Measurements from ENCODE around the gene MAP4K4. TPM values are rescaled to one million over a fixed set of nuclear protein-coding genes. Genes with fewer than 3 reads are reported as not detected.

Gene MAP4K4
- total RNA-seq, 1 donor from 2014 or later, result 48.0 TPM

DNA sequence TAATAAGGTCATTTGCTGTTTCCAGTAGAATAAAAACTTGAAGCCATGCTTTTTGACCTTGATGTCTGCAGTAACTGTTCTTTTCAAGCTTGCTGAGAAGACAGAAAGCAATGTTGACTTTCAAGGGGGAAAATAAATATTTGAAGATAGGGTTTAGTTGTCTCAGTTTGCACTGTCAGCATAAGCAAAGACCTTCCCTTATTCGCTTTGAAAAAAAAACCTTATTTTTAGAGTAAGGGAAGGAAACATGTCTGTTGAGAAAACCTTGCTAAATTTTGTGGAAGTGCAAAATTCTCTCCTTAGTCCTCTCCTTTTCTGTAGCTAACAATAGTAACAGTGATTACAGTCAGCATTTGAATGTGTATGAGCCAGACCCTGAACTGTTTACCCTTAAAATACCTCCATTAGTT, 43.1 kb downstream of the MAP4K4 start:
- intact Hi-C loops (cut with DNase I), result no loop called here
- Histone ChIP-seq H3K27me3 (no peaks in the 10 kb centered on the region), H3K4me1 (peaks cover 6 to 51% of the 10 kb centered on the region in 2 donors), H3K4me3 (no peak overlapping the region), H3K27ac (no peak overlapping the region), H3K36me3 (no peaks in the 10 kb centered on the region), H3K9me3 (no peaks in the 10 kb centered on the region)
- no peak for DNase-seq (ENCODE audit: low spot score in 2 of 2)
- no peak for TF ChIP-seq CTCF (IDR thresholded peaks at IDR 0.05)

DNA sequence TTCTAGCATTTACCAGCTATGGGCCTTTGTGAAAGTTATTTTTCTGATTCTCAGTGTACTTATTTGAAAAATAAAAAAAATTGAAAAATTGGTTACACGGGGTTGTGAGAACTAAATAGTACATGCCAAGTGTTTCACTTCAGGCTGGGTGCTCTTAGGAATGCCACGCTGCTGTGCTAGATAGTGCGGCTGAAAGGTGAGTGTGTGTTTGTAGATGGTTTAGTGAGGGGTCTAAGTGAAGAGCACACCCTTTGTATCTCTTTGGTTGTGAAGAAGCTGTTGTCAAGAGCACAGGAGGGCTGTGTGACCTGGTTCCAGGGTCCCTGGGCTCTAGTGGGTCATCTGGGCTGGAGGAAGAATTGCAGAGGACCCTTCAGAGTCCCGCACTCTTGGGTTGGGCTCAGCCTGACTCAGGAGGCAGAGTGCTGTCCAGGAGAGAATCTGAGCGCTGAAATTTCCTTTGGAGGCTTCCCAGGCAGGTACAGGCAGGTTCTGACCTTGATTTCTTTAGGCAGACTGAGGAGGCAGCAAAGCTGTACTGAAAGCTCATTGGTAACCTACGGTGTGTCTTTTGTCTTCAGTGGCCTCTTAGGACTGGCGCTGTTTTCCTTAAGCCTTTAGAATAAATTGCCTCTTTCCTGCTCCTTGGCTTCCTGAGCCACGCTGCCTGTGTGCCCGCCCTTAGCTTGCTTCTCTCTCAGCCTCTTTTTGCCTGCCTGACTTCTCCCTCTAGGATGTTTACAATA, 44.4 kb downstream of the MAP4K4 start:
- Histone ChIP-seq H3K36me3 (no peaks in the 10 kb centered on the region), H3K9me3 (no peaks in the 10 kb centered on the region), H3K27ac (peak overlapping the region; percentile 66 to 69), H3K27me3 (no peaks in the 10 kb centered on the region), H3K4me3 (peak overlapping the region in 1 of 2 donors; percentile 25), H3K4me1 (peaks cover 5 to 51% of the 10 kb centered on the region in 2 donors)
- no peak for DNase-seq (ENCODE audit: low spot score in 2 of 2)
- no peak for TF ChIP-seq CTCF (IDR thresholded peaks at IDR 0.05)
- intact Hi-C loops (cut with DNase I), result no loop called here

DNA sequence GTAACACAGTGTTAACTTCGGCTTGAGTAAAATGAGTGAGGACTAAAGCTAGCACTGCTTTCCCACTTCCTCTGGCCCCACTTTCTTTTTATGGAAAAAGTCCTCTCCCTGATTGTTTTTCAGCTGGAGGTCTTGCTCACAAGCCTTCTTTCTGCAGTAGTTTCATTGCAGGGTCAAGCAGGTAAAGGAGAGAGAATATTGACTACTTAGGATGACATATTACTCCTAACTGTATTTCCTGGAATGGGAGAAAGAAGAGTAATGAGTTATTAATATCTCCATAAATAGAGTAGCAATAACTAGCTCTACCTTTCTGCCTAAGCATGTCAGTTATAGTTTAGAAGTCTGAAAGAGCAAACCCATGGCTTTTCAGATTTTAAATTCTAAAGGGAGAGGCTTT, 45.0 kb downstream of the MAP4K4 start:
- H3K9me3 ChIP-seq, result no peaks in the 10 kb centered on the region
- no peaks in the 10 kb centered on the region for H3K36me3 ChIP-seq
- H3K4me1 ChIP-seq, result peaks cover 3 to 48% of the 10 kb centered on the region in 2 donors
- peak overlapping the region; percentile 66 to 69 for H3K27ac ChIP-seq
- intact Hi-C loops (cut with DNase I), result no loop called here
- TF ChIP-seq CTCF (IDR thresholded peaks at IDR 0.05), result no peak
- no peak for DNase-seq (ENCODE audit: low spot score in 2 of 2)
- H3K4me3 ChIP-seq, result peak overlapping the region in 1 of 2 donors; percentile 25
- no peaks in the 10 kb centered on the region for H3K27me3 ChIP-seq

DNA sequence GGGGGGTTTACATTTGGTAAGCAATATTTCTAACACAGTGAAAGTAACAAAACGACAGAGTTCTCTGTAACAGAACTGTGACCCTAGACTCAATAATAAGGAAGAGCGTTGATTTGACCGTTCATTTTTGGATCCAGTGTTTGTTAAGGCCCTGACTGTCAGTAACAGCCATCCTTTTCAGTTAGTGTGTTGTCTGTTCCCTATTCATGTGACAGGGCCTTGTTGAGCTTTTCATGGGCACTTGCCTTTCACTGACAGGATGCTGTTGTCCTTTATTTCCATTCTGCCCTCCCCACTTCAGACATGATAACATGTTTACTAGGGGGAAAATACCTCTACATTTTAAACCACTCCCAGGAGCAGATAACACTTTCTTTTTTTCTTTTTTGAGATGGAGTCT, 45.8 kb downstream of the MAP4K4 start:
- TF ChIP-seq CTCF (IDR thresholded peaks at IDR 0.05), result no peak
- Histone ChIP-seq H3K27me3 (no peaks in the 10 kb centered on the region), H3K9me3 (no peaks in the 10 kb centered on the region), H3K4me3 (no peak overlapping the region), H3K27ac (peak overlapping the region; percentile 66 to 69), H3K36me3 (no peaks in the 10 kb centered on the region), H3K4me1 (peaks cover 3 to 45% of the 10 kb centered on the region in 2 donors)
- no peak for DNase-seq (ENCODE audit: low spot score in 2 of 2)
- intact Hi-C loops (cut with DNase I), result no loop called here

GRCh38 chr2:101744832-101745231, 47.3 kb downstream of the MAP4K4 start:
- H3K4me1 ChIP-seq, result peaks cover 3 to 45% of the 10 kb centered on the region in 2 donors
- TF ChIP-seq CTCF (IDR thresholded peaks at IDR 0.05), result no peak
- no peaks in the 10 kb centered on the region for H3K9me3 ChIP-seq
- H3K27me3 ChIP-seq, result no peaks in the 10 kb centered on the region
- H3K27ac ChIP-seq, result peak overlapping the region in 1 of 2 donors; percentile 36
- H3K36me3 ChIP-seq, result no peaks in the 10 kb centered on the region
- no peak for DNase-seq (ENCODE audit: low spot score in 2 of 2)
- no peak overlapping the region for H3K4me3 ChIP-seq
- intact Hi-C loops (cut with DNase I), result no loop called here
